Central memory CD8-positive, alpha-beta T cell (primary cell): ENCODE measurements around the gene MARS1.

ENCODE experiments used
- ATAC-seq: fragments of 150-1000 bp; cut with Tn5 transposase; replicated peaks from 2 replicates; pipeline ENCODE4 v1.10.0; 2022; ENCODE audit warnings: mild to moderate bottlenecking, moderate FRiP score, moderate number of reproducible peaks; ENCODE audit not compliant: poor library complexity, severe bottlenecking; ENCODE audit errors: extremely low read depth
- DNase-seq, 2 donors: peaks; one replicate each; pipeline ENCODE4 v3.0.0; 2021; ENCODE audit warnings: low spot score in 2 of 2
- H3K27ac Mint-ChIP-seq: one replicate; pipeline ENCODE4 v1.8.0; 2022; ENCODE audit warnings: low read depth, mild to moderate bottlenecking, moderate library complexity, mixed read lengths
- H3K27me3 Mint-ChIP-seq: one replicate; pipeline ENCODE4 v1.8.0; 2022; ENCODE audit warnings: mixed read lengths
- H3K36me3 Mint-ChIP-seq: one replicate; pipeline ENCODE4 v1.8.0; 2022; ENCODE audit warnings: mild to moderate bottlenecking, moderate library complexity, mixed read lengths; ENCODE audit not compliant: insufficient read depth
- H3K4me1 Mint-ChIP-seq: one replicate; pipeline ENCODE4 v1.8.0; 2022; ENCODE audit warnings: mixed read lengths
- H3K4me3 Mint-ChIP-seq: one replicate; pipeline ENCODE4 v1.8.0; 2022; ENCODE audit warnings: mild to moderate bottlenecking, moderate library complexity, mixed read lengths
- H3K9me3 Mint-ChIP-seq: one replicate; pipeline ENCODE4 v1.8.0; 2022; ENCODE audit warnings: mixed read lengths

The MARS1 gene

GRCh38 chr12:57477710-57478681 is 9.9 kb upstream of the MARS1 start:
- peak in 1 of 2 donors; percentile 54 for DNase-seq
- peaks cover 61% of the 10 kb centered on the region for H3K36me3 Mint-ChIP-seq
- no peaks in the 10 kb centered on the region for H3K9me3 Mint-ChIP-seq
- peak; percentile 33 for ATAC-seq
- H3K27me3 Mint-ChIP-seq = no peaks in the 10 kb centered on the region
- peaks cover 79% of the 10 kb centered on the region for H3K4me1 Mint-ChIP-seq
- H3K27ac Mint-ChIP-seq = peak overlapping the region; percentile 97
- H3K4me3 Mint-ChIP-seq = peak overlapping the region; percentile 96

- Mint-ChIP-seq H3K27me3 (no peaks in the 10 kb centered on the region), H3K4me3 (peak overlapping the region; percentile 96), H3K27ac (peak overlapping the region; percentile 97), H3K4me1 (peaks cover 70% of the 10 kb centered on the region), H3K36me3 (peaks cover 51% of the 10 kb centered on the region), H3K9me3 (no peaks in the 10 kb centered on the region)
- no peak for DNase-seq
- ATAC-seq = no peak
Measured at GRCh38 chr12:57479043-57479375, 8.9 kb upstream of the MARS1 start.

- H3K4me1 Mint-ChIP-seq = peaks cover 65% of the 10 kb centered on the region
- ATAC-seq = peak; percentile 77
- H3K27ac Mint-ChIP-seq = peak within 1 kb of the TSS; percentile 97
- H3K27me3 Mint-ChIP-seq = no peaks in the 10 kb centered on the region
- peak within 1 kb of the TSS; percentile 96 for H3K4me3 Mint-ChIP-seq
- peaks cover 46% of the 10 kb centered on the region for H3K36me3 Mint-ChIP-seq
- no peaks in the 10 kb centered on the region for H3K9me3 Mint-ChIP-seq
- peak in 1 of 2 donors; percentile 70 for DNase-seq
Measured at GRCh38 chr12:57479376-57480115, 8.3 kb upstream of the MARS1 start, which contains the start of gene ARHGAP9. ARHGAP9 (minus strand) TSS chr12:57479866; CDS start chr12:57479406, 460 bp downstream.

- Mint-ChIP-seq H3K36me3 (peaks cover 31% of the 10 kb centered on the region), H3K27ac (peak overlapping the region; percentile 97), H3K4me3 (peak overlapping the region; percentile 58), H3K4me1 (peaks cover 53% of the 10 kb centered on the region), H3K27me3 (no peaks in the 10 kb centered on the region), H3K9me3 (no peaks in the 10 kb centered on the region)
- no peak for ATAC-seq
- DNase-seq = no peak
Measured at GRCh38 chr12:57481671-57482070, 6.2 kb upstream of the MARS1 start.

GRCh38 chr12:57483466-57483865 is 4.4 kb upstream of the MARS1 start:
- H3K27ac Mint-ChIP-seq = peak overlapping the region; percentile 8
- no peaks in the 10 kb centered on the region for H3K9me3 Mint-ChIP-seq
- no peak for ATAC-seq
- H3K27me3 Mint-ChIP-seq = no peaks in the 10 kb centered on the region
- H3K4me1 Mint-ChIP-seq = peaks cover 45% of the 10 kb centered on the region
- no peak overlapping the region for H3K4me3 Mint-ChIP-seq
- peaks cover 23% of the 10 kb centered on the region for H3K36me3 Mint-ChIP-seq
- DNase-seq = no peak

- DNase-seq (no peak), ATAC-seq (no peak)
- Mint-ChIP-seq H3K9me3 (no peaks in the 10 kb centered on the region), H3K27me3 (no peaks in the 10 kb centered on the region), H3K36me3 (peaks cover 26% of the 10 kb centered on the region), H3K4me3 (no peak overlapping the region), H3K4me1 (peaks cover 34% of the 10 kb centered on the region), H3K27ac (no peak overlapping the region)
Measured at GRCh38 chr12:57485695-57486094, 2.2 kb upstream of the MARS1 start.

GRCh38 chr12:57487055-57487596 is 742 bp upstream of the MARS1 start:
- H3K27me3 Mint-ChIP-seq = no peaks in the 10 kb centered on the region
- ATAC-seq (no peak), DNase-seq (no peak)
- peaks cover 27% of the 10 kb centered on the region for H3K4me1 Mint-ChIP-seq
- peaks cover 38% of the 10 kb centered on the region for H3K36me3 Mint-ChIP-seq
- H3K9me3 Mint-ChIP-seq = no peaks in the 10 kb centered on the region
- peak overlapping the region; percentile 90 for H3K27ac Mint-ChIP-seq
- no peak overlapping the region for H3K4me3 Mint-ChIP-seq

- peak overlapping the region; percentile 94 for H3K4me3 Mint-ChIP-seq
- no peaks in the 10 kb centered on the region for H3K9me3 Mint-ChIP-seq
- H3K27me3 Mint-ChIP-seq = no peaks in the 10 kb centered on the region
- peak overlapping the region; percentile 90 for H3K27ac Mint-ChIP-seq
- ATAC-seq (no peak), DNase-seq (no peak)
- peaks cover 46% of the 10 kb centered on the region for H3K36me3 Mint-ChIP-seq
- H3K4me1 Mint-ChIP-seq = peaks cover 27% of the 10 kb centered on the region
Measured at GRCh38 chr12:57488402-57489156, 711 bp downstream of the MARS1 start.

- Mint-ChIP-seq H3K27ac (peak overlapping the region; percentile 90), H3K27me3 (no peaks in the 10 kb centered on the region), H3K9me3 (no peaks in the 10 kb centered on the region), H3K36me3 (peaks cover 49% of the 10 kb centered on the region), H3K4me3 (peak overlapping the region; percentile 94), H3K4me1 (peaks cover 27% of the 10 kb centered on the region)
- DNase-seq (no peak), ATAC-seq (no peak)
Measured at GRCh38 chr12:57489157-57489641, 1.3 kb downstream of the MARS1 start.

- DNase-seq (no peak), ATAC-seq (no peak)
- Mint-ChIP-seq H3K27me3 (no peaks in the 10 kb centered on the region), H3K9me3 (no peaks in the 10 kb centered on the region), H3K36me3 (peaks cover 53% of the 10 kb centered on the region), H3K4me3 (no peak overlapping the region), H3K27ac (no peak overlapping the region), H3K4me1 (peaks cover 27% of the 10 kb centered on the region)
Measured at GRCh38 chr12:57490126-57490525, 2.3 kb downstream of the MARS1 start.

- Mint-ChIP-seq H3K27ac (peak overlapping the region; percentile 1), H3K4me3 (no peak overlapping the region), H3K27me3 (no peaks in the 10 kb centered on the region), H3K4me1 (peaks cover 27% of the 10 kb centered on the region), H3K36me3 (peaks cover 54% of the 10 kb centered on the region), H3K9me3 (no peaks in the 10 kb centered on the region)
- ATAC-seq = no peak
- no peak for DNase-seq
Measured at GRCh38 chr12:57491393-57492280, 3.8 kb downstream of the MARS1 start.
